Spleen (tissue), 11 donors: ENCODE results near the gene RNASEH1. TPM values are rescaled to one million over a fixed set of nuclear protein-coding genes. Genes with fewer than 3 reads are reported as not detected.
A peak's percentile ranks its signal among the peaks of the same experiment; 100 is the strongest.
"Not testable (repeated sequence)": the region's sequence is repeated elsewhere in the genome, so short reads cannot be mapped to it uniquely, and the experiment has no call there.

Experiments used
- DNase-seq: peaks from one replicate; pipeline ENCODE4 v3.0.0-alpha.2; 2020
- H3K27ac ChIP-seq, 8 donors: fragments of 200-600 bp; sonication (generic) in 7 of 8; 1 replicate in 4 of 8; 2 replicates in 4 of 8; pipeline versions ENCODE4 v1.5.0 to v1.8.0; 2016 to 2021; ENCODE audit warnings: inconsistent platforms in 4 of 8, mild to moderate bottlenecking in 4 of 8, moderate library complexity in 1 of 8
- H3K27me3 ChIP-seq, 7 donors: fragments of 200-600 bp; sonication (generic) in 6 of 7; replicated peaks in 1 of 7; 1 replicate in 4 of 7; 2 replicates in 3 of 7; pipeline versions ENCODE4 v1.5.0 to v1.8.0; 2016 to 2021; ENCODE audit warnings: inconsistent platforms in 3 of 7, mild to moderate bottlenecking in 1 of 7
- H3K36me3 ChIP-seq, 6 donors: fragments of 200-600 bp; sonication (generic) in 5 of 6; 1 replicate in 4 of 6; 2 replicates in 2 of 6; pipeline versions ENCODE4 v1.5.0 to v1.8.0; 2016 to 2021; ENCODE audit warnings: inconsistent platforms in 2 of 6
- H3K4me1 ChIP-seq, 6 donors: fragments of 200-600 bp; sonication (generic) in 5 of 6; 1 replicate in 3 of 6; 2 replicates in 3 of 6; pipeline versions ENCODE4 v1.5.0 to v1.8.0; 2016 to 2021; ENCODE audit warnings: inconsistent platforms in 3 of 6
- H3K4me3 ChIP-seq, 8 donors: fragments of 200-600 bp; sonication (generic) in 7 of 8; 1 replicate in 4 of 8; 2 replicates in 4 of 8; pipeline versions ENCODE4 v1.5.0 to v1.8.0; 2016 to 2021; ENCODE audit warnings: inconsistent platforms in 4 of 8, mild to moderate bottlenecking in 4 of 8, moderate library complexity in 2 of 8
- H3K9me3 ChIP-seq, 8 donors: fragments of 200-600 bp; sonication (generic) in 7 of 8; 1 replicate in 4 of 8; 2 replicates in 4 of 8; pipeline versions ENCODE4 v1.5.0 to v1.8.0; 2016 to 2021; ENCODE audit warnings: inconsistent platforms in 4 of 8
- POLR2A ChIP-seq, 3 donors: fragments of 450-650 bp; IDR thresholded peaks; one replicate each; pipeline ENCODE4 v1.5.1; 2017; ENCODE audit warnings: antibody characterized with exemption in 3 of 3, mild to moderate bottlenecking in 1 of 3
- POLR2AphosphoS5 ChIP-seq, 3 donors: sonication (generic); formaldehyde crosslinking; IDR thresholded peaks; one replicate each; pipeline ENCODE4 v1.5.1; 2017; ENCODE audit warnings: antibody characterized with exemption in 3 of 3
- WGBS, 5 donors: extraction: QIAGEN DNeasy Blood & Tissue Kit in 3 of 5; methylation state at CpG; one replicate each; pipeline versions ENCODE4 v1.1.5 to v1.1.7; 2013 to 2018; 5-methylcytosine and 5-hydroxymethylcytosine counted together
- intact Hi-C: fragments of 100-400 bp; cut with DNase I; formaldehyde crosslinking; loops from one replicate; pipeline ENCODE4 v1.15.0; 2023; ENCODE audit warnings: low total_unique reads
- polyA plus RNA-seq, 3 donors: library from polyadenylated mRNA; stranded (reverse); fragments of 200-250 nt; gene quantifications; one replicate each; pipeline ENCODE4 v1.2.1, GENCODE V29; 2013
- total RNA-seq, 7 donors: library from RNA; depleted of rRNA in 3 of 7; stranded (reverse); fragments of >200 nt in 3 of 7; fragmentation: NEBNext Ultra II Directional in 4 of 7; extraction: Animal tissue kit (Norgen Biotek cat#: 25700) in 4 of 7; gene quantifications; one replicate each; pipeline versions ENCODE4 v1.1.0 to v1.2.1, GENCODE V29; 2016 to 2021
- TF ChIP-seq, protein P1 (sequence below), 11 experiments: fragments of 200-600 bp in 7 of 11; fragments of 450-650 bp in 4 of 11; sonication (generic) in 4 of 11; IDR thresholded peaks in 8 of 11; conservative IDR thresholded peaks in 3 of 11; 1 replicate in 7 of 11; 2 replicates in 4 of 11; pipeline versions ENCODE4 v1.4.0 to v1.8.0; 2016 to 2021; ENCODE audit warnings: antibody characterized with exemption in 11 of 11, inconsistent platforms in 4 of 11, mild to moderate bottlenecking in 1 of 11
- donor health status: healthy with polysubstance abuse.
- donor health status: DM: no; HTN: no; CAD: no; lungs with moderate emphysema.
- donor health status: DM: no; HTN: no; CAD: no.
- donor health status: Bipolar disorder and iron deficiency.
- donor health status: healthy.
- donor health status: DM: no; HTN: no; CAD: no.
- donor health status: DM: yes; HTN: yes; CAD: no.

The RNASEH1 gene
- total and polyA plus RNA-seq, 10 donors = 4.3 to 24.7 (median 18.2) TPM

DNA sequence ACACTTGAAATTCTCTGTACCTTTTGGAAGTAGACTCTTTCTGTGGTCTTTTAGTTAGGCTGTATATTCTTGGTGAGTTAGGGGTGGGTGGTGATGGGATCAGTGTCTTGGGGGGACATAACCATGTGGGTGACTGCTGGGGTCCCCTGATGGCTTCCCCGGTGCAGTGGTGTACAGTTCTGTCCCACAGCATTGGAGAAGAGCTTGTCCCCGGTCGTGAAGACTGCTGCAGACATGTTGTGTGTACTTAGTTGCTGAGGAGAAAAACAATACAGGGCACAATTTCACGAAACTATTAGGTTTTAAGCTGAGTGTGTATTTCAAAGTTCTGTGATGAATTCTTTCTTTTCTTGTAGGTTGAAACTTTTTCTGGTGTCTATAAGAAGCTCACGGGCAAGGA is 22.3 kb upstream of the RNASEH1 start:
- DNase-seq = no peak
- intact Hi-C loops = no loop called here
- no peak overlapping the region for H3K27ac ChIP-seq
- peaks cover 30 to 70% (median 47%) of the 10 kb centered on the region in 6 donors for H3K4me1 ChIP-seq
- H3K4me3 ChIP-seq = no peak overlapping the region
- H3K36me3 ChIP-seq = peaks cover 0 to 94% (median 71%) of the 10 kb centered on the region in 6 donors
- H3K9me3 ChIP-seq = no peaks in the 10 kb centered on the region
- no peaks in the 10 kb centered on the region for H3K27me3 ChIP-seq
- 79 to 90% (median 87%) methylated on average over 5 of the region's 5 CpGs for WGBS, 5 donors
- TF ChIP-seq POLR2A (IDR thresholded peaks at IDR 0.05) (no peak), POLR2AphosphoS5 (IDR thresholded peaks at IDR 0.05) (no peak)
- TF ChIP-seq, protein P1, sequence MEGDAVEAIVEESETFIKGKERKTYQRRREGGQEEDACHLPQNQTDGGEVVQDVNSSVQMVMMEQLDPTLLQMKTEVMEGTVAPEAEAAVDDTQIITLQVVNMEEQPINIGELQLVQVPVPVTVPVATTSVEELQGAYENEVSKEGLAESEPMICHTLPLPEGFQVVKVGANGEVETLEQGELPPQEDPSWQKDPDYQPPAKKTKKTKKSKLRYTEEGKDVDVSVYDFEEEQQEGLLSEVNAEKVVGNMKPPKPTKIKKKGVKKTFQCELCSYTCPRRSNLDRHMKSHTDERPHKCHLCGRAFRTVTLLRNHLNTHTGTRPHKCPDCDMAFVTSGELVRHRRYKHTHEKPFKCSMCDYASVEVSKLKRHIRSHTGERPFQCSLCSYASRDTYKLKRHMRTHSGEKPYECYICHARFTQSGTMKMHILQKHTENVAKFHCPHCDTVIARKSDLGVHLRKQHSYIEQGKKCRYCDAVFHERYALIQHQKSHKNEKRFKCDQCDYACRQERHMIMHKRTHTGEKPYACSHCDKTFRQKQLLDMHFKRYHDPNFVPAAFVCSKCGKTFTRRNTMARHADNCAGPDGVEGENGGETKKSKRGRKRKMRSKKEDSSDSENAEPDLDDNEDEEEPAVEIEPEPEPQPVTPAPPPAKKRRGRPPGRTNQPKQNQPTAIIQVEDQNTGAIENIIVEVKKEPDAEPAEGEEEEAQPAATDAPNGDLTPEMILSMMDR (IDR thresholded peaks at IDR 0.05 in 8 of 11, conservative IDR thresholded peaks at IDR 0.05 in 3 of 11) = no peak

DNA sequence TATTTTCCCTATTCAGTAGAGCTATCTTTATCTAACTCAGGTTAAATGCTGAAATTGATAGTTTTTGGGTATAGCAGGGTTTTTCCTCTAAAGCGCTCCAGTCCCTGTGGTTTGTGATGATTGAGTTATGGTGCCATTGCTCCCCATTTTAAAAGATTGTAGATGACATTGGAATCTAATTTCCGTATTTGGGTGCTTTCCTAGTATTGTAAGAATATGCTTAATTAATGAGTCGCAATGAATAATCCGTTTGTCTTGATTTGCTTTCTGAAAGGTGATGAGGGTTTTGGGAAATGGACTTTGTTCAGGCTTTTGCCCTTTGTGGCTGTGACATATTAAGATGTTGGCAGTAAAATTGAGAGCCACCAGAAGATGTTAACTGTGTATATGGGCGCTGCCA is 20.9 kb upstream of the RNASEH1 start:
- peaks cover 31 to 68% (median 55%) of the 10 kb centered on the region in 6 donors for H3K4me1 ChIP-seq
- DNase-seq = no peak
- peaks cover 0 to 80% (median 69%) of the 10 kb centered on the region in 6 donors for H3K36me3 ChIP-seq
- peak overlapping the region in 3 of 8 donors; percentile 20 to 41 (median 31) for H3K27ac ChIP-seq
- H3K4me3 ChIP-seq = no peak overlapping the region
- no peaks in the 10 kb centered on the region for H3K9me3 ChIP-seq
- TF ChIP-seq, protein P1 (IDR thresholded peaks at IDR 0.05 in 8 of 11, conservative IDR thresholded peaks at IDR 0.05 in 3 of 11) = no peak
- TF ChIP-seq POLR2AphosphoS5 (IDR thresholded peaks at IDR 0.05) = no peak
- no peak for TF ChIP-seq POLR2A (IDR thresholded peaks at IDR 0.05)
- 74 to 90% (median 81%) methylated on average over 5 of the region's 5 CpGs for WGBS, 5 donors
- intact Hi-C loops = loop anchor here (5.0 kb wide), 1 partner anchor 73 kb away; no protein-coding TSS in a partner anchor
- H3K27me3 ChIP-seq = no peaks in the 10 kb centered on the region

DNA sequence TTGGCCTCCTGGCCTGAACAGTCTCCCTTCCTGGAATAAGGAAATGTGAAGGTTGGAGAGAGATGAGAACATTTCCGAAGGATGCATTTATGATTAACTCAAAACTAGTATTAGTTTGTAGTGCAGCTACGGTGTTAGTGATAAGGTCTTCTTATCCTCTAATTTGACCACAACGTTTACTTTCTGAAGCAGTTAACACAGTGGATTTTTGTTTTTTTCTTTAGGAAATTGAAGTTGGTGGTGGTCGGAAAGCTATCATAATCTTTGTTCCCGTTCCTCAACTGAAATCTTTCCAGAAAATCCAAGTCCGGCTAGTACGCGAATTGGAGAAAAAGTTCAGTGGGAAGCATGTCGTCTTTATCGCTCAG is 18.1 kb upstream of the RNASEH1 start:
- Histone ChIP-seq H3K27ac (peak overlapping the region; percentile 76 to 95 (median 90)), H3K4me1 (peaks cover 31 to 71% (median 52%) of the 10 kb centered on the region in 6 donors), H3K4me3 (peak overlapping the region; percentile 61 to 86 (median 71)), H3K36me3 (peaks cover 0 to 52% (median 47%) of the 10 kb centered on the region in 6 donors)
- intact Hi-C loops = loop anchor here (5.0 kb wide), 1 partner anchor 76 kb away; no protein-coding TSS in a partner anchor
- H3K9me3 ChIP-seq, DNase-seq, H3K27me3 ChIP-seq: not testable (repeated sequence)
- 63 to 72% (median 69%) methylated on average over 10 of the region's 10 CpGs for WGBS, 5 donors

DNA sequence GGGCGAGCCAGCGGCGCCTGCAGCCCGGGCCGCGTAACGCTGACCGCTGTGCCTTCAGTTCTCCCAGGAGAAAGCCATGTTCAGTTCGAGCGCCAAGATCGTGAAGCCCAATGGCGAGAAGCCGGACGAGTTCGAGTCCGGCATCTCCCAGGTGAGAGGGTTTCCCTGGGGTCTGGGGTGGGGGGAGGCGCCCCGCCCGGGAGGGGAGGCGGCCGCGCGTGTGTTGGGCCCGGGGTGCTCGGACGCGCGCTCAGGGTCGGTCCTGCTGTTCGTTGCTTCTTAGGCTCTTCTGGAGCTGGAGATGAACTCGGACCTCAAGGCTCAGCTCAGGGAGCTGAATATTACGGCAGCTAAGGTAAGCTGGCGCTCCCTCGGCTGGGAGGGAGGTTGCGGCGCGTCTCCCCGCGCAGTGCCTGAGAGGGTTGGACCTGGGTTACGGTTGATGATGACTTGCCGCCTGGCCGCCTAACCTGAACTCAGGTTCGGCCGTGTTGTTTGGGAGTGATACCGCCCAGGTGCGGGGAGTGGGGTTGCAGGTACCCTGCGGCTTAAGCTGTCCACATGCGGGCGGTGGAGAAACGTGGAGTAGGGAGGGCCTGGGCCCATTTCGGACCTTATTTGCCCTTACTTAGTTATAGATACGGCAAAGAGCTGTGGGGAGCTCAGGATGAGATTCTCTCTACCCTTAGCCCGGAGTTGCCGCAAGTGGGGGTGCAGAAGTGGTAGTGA is 17.6 kb upstream of the RNASEH1 start:
- no peak for DNase-seq
- peaks cover 31 to 66% (median 50%) of the 10 kb centered on the region in 6 donors for H3K4me1 ChIP-seq
- peaks cover 0 to 47% (median 41%) of the 10 kb centered on the region in 6 donors for H3K36me3 ChIP-seq
- peak overlapping the region; percentile 76 to 95 (median 90) for H3K27ac ChIP-seq
- intact Hi-C loops = loop anchor here (5.0 kb wide), 1 partner anchor 77 kb away; no protein-coding TSS in a partner anchor
- TF ChIP-seq POLR2AphosphoS5 (IDR thresholded peaks at IDR 0.05) (peak in 1 of 3 donors; percentile 1), POLR2A (IDR thresholded peaks at IDR 0.05) (no peak)
- TF ChIP-seq, protein P1 (IDR thresholded peaks at IDR 0.05 in 8 of 11, conservative IDR thresholded peaks at IDR 0.05 in 3 of 11) = peak in 1 of 11 experiments; percentile 13
- 2 to 9% (median 2%) methylated on average over 5 to 54 of the region's 54 CpGs for WGBS, 5 donors
- H3K4me3 ChIP-seq = peak overlapping the region; percentile 61 to 86 (median 71)
- H3K27me3 ChIP-seq = no peaks in the 10 kb centered on the region
- H3K9me3 ChIP-seq = no peaks in the 10 kb centered on the region
